T-helper 1 cell (primary cell): ENCODE results near the gene GAL3ST2.

Experiments used
- DNase-seq, 5 donors: peaks; one replicate each; pipeline ENCODE4 v3.0.0-alpha.2; 2012 to 2020

GAL3ST2 gene

DNA sequence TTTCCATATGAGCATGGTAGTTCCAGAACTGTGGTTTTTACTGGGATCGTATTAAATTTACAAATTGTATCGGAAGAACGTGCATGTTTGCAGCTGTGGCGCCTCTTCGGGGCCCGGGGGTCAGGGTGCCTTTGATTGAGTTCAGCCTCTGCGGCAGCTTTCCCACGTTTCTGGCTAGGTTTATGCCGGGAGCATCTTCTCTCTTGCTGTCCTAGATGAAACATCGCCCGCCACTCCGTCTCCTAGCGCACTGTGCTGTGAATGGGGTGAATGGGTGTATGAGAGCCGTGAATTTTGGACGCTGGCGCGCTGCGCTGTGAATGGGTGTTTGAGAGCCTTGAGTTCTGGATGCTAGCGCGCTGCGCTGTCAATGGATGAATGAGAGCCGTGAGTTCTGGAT, 69.8 kb downstream of the GAL3ST2 start:
- no peak for DNase-seq

DNA sequence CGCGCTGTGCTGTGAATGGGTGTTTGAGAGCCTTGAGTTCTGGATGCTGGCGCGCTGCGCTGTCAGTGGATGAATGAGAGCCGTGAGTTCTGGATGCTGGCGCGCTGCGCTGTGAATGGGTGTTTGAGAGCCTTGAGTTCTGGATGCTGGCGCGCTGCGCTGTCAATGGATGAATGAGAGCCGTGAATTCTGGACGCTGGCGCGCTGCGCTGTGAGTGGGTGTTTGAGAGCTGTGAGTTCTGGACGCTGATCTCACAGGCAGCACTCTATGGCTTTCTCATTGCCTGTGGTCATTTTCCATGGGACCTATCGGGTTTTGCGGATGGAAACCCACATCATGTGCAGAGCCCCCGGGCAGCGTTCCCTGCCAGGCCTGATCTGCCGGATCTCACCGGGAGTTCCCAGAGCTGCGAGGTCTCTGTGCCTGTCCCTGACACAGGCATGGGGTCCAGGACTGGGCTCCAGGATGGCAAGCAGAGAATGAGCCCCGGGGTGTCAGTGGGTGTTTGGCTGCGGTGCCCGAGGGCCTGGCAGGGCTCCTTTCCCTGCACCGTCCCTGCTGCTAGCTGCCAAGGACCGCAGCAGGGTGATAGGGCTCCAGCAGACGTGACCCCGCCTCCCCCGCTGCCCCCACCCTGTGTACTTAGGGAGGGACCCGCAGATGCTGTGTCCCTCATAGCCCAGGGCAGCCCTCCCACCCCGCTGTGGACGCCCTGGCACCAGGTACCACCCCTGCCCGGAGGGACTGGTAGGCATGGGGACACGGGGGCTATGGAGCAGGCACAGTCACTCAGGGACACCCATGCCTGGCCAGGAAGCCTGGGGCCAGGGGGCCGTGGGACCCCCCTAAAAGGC, 72.4 kb downstream of the GAL3ST2 start:
- no peak for DNase-seq

DNA sequence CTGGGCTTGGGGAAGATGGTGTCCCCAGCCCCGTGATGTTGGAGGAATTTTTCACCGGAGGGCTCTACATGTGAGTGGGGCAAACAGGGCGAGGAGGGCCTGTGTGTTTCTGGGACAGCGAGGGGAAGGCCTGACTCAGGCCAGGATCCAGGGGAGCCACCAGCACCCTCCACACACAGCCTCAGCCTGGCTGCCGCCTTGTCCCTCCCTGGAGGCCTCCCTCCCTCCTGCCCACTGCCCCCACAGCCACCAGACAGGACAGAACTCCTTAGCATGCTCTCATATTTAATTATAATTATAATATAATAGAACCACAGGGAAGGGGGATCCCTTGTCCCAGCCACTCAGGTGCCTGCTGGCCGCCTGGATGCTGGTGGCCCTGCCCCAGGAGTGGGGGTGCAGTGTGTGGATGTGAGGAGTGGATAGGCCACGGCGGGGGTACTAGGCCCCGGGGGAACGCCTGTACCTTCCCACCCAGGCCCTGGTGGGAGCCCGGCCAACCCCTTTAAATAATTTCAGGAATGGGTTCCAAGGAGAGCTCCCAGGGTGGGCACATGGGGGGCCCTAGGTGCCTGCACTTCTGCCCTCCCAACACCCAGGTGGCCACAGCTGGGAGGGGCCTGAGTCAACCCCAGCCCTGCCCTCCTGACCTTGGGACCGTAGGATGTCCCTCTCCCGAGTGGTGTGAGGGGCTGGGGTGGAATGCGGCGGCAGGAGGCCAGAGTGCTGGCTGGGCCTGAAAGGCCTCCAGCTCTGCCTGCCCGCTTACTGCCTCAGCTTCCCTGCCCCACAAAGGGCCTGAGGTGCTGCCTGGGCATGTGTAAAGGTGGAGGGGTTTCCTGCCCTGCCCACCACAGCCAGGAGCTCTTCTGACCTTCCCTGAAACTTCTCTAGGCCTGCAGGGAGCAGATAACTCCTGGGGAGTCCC, 73.3 kb downstream of the GAL3ST2 start:
- no peak for DNase-seq

DNA sequence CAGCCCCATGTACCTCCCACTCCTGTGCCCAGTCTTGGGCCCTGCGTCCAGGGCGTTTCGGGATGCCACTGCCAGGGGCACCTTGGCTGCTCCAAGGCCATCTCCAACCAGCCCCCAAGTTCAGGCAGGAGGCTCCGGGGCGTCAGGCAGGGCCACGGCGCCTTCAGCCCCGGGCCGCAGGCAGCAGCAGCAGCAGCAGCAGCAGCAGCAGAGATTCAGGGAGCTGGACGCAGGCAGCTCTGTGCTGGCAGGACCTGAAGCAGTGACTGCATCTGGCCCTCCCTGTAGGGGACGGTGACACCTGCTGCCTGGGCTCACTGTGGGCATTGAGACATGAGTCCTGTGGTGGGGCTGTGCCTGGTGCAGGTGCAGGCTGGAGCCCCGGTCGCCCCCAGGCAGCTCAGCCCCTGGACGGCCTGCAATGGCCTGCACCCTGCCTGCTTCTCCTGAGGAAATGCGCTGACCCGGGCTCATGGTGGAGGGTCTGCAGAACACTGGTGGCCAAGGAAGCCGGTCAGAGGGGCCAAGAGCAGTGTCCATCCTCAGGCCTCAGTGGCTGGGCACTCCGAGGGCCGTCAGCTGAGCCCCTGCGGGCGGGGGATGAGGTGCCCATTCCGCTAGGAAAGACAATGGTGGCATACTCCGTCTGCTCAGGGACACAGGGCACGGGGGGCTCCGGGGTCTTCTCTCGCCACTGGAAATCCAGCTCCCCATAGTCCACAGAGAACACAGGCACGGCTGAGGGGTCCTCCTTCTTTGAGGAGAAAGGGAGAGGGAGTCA, 74.1 kb downstream of the GAL3ST2 start:
- DNase-seq, result no peak

DNA sequence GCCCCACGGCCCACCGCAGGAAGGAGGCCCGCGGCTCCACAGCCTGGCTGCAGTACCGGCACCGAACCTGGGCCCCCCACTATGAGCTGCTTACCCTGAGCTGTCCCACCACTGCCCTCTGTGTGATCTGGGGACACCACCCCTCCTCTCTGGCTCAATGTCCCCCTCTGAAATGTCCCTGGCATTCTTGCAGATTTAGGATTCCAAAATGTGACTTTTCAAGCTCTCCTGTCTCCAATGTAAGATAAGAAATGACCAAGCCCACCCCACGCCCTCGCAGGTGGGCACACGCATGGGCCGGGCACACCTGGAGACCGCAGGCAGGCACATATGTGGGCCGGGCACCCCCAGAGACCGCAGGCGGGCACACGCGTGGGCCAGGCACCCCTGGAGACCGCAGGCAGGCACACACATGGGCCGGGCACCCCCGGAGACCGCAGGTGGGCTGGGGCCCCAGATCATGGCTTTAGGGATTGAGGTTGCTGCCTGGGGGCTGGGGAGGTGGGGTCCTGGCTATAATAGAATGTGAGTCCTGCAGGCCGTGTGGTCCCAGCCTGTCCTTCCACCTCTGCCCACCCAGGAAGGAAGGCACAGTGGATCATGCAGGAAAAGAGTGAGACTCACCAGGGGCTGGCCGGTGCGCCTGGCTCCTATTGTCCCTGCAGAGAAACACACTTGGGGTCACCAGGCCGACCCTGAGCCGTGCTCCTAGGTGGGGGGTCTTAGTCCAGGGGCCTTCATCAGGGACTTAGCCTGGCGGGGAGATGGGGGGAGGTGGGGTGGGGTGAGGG, 74.9 kb downstream of the GAL3ST2 start:
- no peak for DNase-seq

DNA sequence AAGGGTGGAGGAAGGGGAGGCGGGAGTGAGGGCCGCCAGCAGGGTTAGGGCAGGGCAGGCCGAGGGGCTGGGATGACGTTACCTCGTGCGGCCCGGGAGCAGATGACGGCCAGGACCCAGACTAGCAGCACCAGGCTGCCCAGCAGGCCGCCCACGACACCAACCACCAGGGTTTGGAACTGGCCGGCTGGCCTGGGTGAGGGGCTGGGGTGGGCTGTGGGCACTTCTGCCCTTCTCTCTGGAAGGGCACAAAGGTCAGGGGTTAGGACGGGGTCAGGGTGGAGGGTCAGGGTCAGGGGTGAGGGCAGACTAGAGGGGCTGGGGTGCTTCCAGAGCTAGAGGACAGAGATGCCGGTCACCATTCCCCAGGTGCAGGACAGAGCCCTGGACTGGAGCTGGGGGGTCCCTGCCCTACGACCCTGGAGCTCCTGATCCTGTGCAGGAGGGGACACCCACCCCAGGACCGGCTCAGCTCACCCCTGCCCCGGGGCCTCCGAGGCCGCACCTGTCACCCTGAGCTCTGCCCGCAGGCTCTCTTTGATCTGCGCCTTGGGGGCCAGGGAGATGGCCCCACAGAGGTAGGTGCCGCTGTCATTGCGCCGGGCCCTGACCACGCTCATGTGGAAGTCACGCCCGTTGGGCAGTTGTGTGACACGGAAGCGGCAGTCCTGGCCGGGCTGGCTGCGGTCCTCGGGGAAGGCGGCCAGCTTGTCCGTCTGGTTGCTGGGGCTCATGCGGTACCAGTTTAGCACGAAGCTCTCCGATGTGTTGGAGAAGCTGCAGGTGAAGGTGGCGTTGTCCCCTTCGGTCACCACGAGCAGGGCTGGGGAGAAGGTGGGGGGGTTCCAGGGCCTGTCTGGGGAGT, 75.7 kb downstream of the GAL3ST2 start:
- DNase-seq, result no peak

DNA sequence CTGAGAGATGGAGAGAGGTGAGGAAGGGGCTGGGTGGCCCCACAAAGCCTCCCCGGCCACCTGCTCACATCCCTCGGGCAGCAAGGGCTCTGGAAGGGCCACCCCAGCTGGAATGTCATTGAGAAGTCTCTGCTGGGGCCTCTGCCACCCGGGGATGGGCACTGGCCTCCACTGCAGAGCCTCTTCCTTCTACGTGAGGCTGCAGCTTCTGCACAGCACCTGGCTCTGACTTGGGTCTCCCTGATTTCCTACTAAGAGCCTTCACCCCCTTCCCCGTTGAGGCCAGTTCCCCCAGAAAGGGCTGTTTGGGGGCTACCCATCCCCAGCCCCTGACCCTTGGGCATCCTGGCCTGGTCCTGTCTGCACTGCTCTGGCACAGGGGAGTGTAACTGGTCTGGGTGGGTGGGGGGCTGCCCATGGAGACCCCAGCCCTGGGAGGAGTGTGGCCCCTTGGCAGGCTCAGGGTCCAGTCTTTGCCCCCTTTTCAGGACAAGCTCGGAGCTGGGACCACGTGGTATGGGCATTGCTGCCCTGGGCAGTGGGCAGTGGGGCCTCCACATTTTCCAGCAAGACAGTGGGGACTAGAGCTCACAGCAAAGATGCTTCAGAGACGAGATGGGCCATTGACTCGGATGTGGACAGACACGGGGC, 76.5 kb downstream of the GAL3ST2 start:
- DNase-seq, result no peak
